ENCODE data around the gene UBE2L5.

DNA sequence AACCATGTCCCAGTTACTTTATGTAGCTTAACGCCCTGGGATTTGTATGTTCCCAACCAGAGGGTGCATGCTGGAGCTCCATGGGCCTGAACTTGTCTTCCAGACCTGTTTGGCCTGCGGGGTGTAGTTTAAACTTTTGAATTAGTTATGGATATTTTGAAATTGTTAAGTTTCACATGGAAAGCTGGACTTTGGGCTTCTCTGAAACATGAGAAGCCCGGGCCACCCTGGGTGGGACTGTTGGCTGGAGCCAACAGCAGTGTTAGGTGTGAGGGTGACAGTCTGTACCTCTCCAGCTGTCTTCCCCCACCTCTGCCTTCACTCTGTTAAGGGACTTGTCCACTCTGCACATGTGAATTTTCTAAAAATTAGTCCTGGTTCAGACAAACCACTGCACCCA is 1.6 kb downstream of the UBE2L5 start:
- TF ChIP-seq POLR2A (IDR thresholded peaks at IDR 0.05; ENCODE audit: low read length) (no peak), GATA1 (IDR thresholded peaks at IDR 0.05; ENCODE audit: low read depth, low read length) (no peak)

Data from erythroblast (primary cell).